ENCODE measurements around the gene CFAP77.

DNA sequence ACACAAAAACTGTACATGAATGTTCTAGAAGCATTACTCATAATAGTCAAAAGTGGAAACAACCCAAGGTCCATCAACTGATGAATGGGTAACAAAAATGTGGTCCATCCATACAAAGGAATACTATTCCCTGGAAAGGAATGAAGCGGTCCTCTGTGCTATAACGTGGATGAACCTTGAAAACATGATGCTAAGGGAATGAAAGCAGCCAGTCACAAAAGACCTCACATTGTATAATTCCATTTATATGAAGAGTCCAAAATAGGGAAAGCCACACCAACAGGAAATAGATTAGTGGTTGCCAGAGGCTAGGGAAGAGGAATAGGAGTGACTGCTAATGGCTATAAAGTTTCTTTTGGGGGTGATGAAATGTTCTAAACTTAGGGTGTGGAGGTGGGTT lies 149.7 kb downstream of the CFAP77 start:
- TF ChIP-seq, protein P1, sequence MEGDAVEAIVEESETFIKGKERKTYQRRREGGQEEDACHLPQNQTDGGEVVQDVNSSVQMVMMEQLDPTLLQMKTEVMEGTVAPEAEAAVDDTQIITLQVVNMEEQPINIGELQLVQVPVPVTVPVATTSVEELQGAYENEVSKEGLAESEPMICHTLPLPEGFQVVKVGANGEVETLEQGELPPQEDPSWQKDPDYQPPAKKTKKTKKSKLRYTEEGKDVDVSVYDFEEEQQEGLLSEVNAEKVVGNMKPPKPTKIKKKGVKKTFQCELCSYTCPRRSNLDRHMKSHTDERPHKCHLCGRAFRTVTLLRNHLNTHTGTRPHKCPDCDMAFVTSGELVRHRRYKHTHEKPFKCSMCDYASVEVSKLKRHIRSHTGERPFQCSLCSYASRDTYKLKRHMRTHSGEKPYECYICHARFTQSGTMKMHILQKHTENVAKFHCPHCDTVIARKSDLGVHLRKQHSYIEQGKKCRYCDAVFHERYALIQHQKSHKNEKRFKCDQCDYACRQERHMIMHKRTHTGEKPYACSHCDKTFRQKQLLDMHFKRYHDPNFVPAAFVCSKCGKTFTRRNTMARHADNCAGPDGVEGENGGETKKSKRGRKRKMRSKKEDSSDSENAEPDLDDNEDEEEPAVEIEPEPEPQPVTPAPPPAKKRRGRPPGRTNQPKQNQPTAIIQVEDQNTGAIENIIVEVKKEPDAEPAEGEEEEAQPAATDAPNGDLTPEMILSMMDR (conservative IDR thresholded peaks at IDR 0.05 in 1 of 2, IDR thresholded peaks at IDR 0.05 in 1 of 2; ENCODE audit: extremely low read depth in 1 of 2, insufficient read depth in 1 of 2, low read depth in 1 of 2, low read length in 2 of 2), result no peak
- no peak for TF ChIP-seq EZH2 (IDR thresholded peaks at IDR 0.05; ENCODE audit: borderline replicate concordance, low read length)
